Small intestine (tissue), 7 donors: ENCODE results near the gene GARS1. TPM values are rescaled to one million over a fixed set of nuclear protein-coding genes. Genes with fewer than 3 reads are reported as not detected.
"Not testable (repeated sequence)": the region's sequence is repeated elsewhere in the genome, so short reads cannot be mapped to it uniquely, and the experiment has no call there.

Experiments
- DNase-seq, 2 donors: peaks; one replicate each; pipeline versions ENCODE4 v3.0.0 to v3.0.0-alpha.2; 2013
- FAIRE-seq: peaks from 2 replicates; lab custom pipeline; 2012; peaks lifted over from hg19 to GRCh38; lab: Jason Lieb, UNC
- H3K27ac ChIP-seq, 3 donors: one replicate each; pipeline ENCODE4 v1.5.1; 2013; ENCODE audit warnings: low read length in 2 of 3, mild to moderate bottlenecking in 2 of 3, control low read depth in 1 of 3, inconsistent platforms in 1 of 3, low read depth in 1 of 3, moderate library complexity in 1 of 3
- H3K27me3 ChIP-seq, 3 donors: one replicate each; pipeline ENCODE4 v1.6.1; 2013; ENCODE audit warnings: low read length in 3 of 3, inconsistent platforms in 1 of 3; ENCODE audit not compliant: control insufficient read depth in 3 of 3, insufficient read depth in 3 of 3
- H3K36me3 ChIP-seq, 3 donors: one replicate each; pipeline ENCODE4 v1.6.1; 2013; ENCODE audit warnings: low read length in 3 of 3, inconsistent platforms in 1 of 3, low read depth in 1 of 3, mild to moderate bottlenecking in 1 of 3, moderate library complexity in 1 of 3; ENCODE audit not compliant: control insufficient read depth in 3 of 3, insufficient read depth in 2 of 3
- H3K4me1 ChIP-seq, 3 donors: one replicate each; pipeline ENCODE4 v1.6.1; 2013; ENCODE audit warnings: low read length in 2 of 3, inconsistent platforms in 1 of 3, low read depth in 1 of 3, mild to moderate bottlenecking in 1 of 3, moderate library complexity in 1 of 3; ENCODE audit not compliant: control insufficient read depth in 3 of 3, insufficient read depth in 2 of 3
- H3K4me3 ChIP-seq, 3 donors: one replicate each; pipeline ENCODE4 v1.5.1; 2013; ENCODE audit warnings: low read length in 3 of 3, control low read depth in 1 of 3, inconsistent platforms in 1 of 3, low read depth in 1 of 3, mild to moderate bottlenecking in 1 of 3, moderate library complexity in 1 of 3
- H3K9me3 ChIP-seq, 2 donors: one replicate each; pipeline ENCODE4 v1.6.1; 2013; ENCODE audit warnings: low read depth in 1 of 2, low read length in 1 of 2; ENCODE audit not compliant: control insufficient read depth in 2 of 2, insufficient read depth in 1 of 2
- WGBS, 3 donors: extraction: QIAGEN DNeasy Blood & Tissue Kit; methylation state at CpG; one replicate each; pipeline ENCODE4 v1.1.7; 2013; 5-methylcytosine and 5-hydroxymethylcytosine counted together
- polyA plus RNA-seq, 4 donors: library from polyadenylated mRNA; stranded (reverse) in 3 of 4; unstranded in 1 of 4; fragments of 200-250 nt in 3 of 4; fragments of 120-200 nt in 1 of 4; gene quantifications; one replicate each; pipeline versions ENCODE4 v1.2.1 to v1.2.3, GENCODE V29; 2013
- donor health status: healthy with polysubstance abuse.
- donor health status: control.
- donor health status: control.
- donor health status: Bipolar disorder and iron deficiency.
- donor health status: healthy.

The GARS1 gene
- polyA plus RNA-seq, 4 donors = 36.5 to 144 (median 65.1) TPM

GRCh38 chr7:30618961-30619360 lies 24.3 kb downstream of the GARS1 start:
- Histone ChIP-seq H3K4me3 (no peak overlapping the region), H3K36me3 (peaks cover 17 to 31% (median 29%) of the 10 kb centered on the region in 3 donors), H3K9me3 (no peaks in the 10 kb centered on the region), H3K27me3 (no peaks in the 10 kb centered on the region), H3K4me1 (no peaks in the 10 kb centered on the region), H3K27ac (no peak overlapping the region)
- no peak for FAIRE-seq
- 88 to 92% (median 90%) methylated on average over 1 of the region's 1 CpG for WGBS, 3 donors
- DNase-seq = no peak

GRCh38 chr7:30625283-30625682 lies 30.6 kb downstream of the GARS1 start:
- H3K9me3 ChIP-seq = no peaks in the 10 kb centered on the region
- no peak overlapping the region for H3K4me3 ChIP-seq
- H3K27ac ChIP-seq = no peak overlapping the region
- H3K4me1 ChIP-seq = no peaks in the 10 kb centered on the region
- H3K27me3 ChIP-seq = no peaks in the 10 kb centered on the region
- DNase-seq (no peak), FAIRE-seq (no peak)
- 84 to 90% (median 85%) methylated on average over 1 of the region's 1 CpG for WGBS, 3 donors
- H3K36me3 ChIP-seq = peaks cover 12 to 24% (median 15%) of the 10 kb centered on the region in 3 donors

GRCh38 chr7:30627026-30627425 lies 32.3 kb downstream of the GARS1 start:
- no peak overlapping the region for H3K4me3 ChIP-seq
- H3K4me1 ChIP-seq = no peaks in the 10 kb centered on the region
- DNase-seq = no peak
- FAIRE-seq = no peak
- peaks cover 14 to 28% (median 14%) of the 10 kb centered on the region in 3 donors for H3K36me3 ChIP-seq
- no peaks in the 10 kb centered on the region for H3K27me3 ChIP-seq
- no peak overlapping the region for H3K27ac ChIP-seq
- 92 to 93% (median 92%) methylated on average over 4 of the region's 4 CpGs for WGBS, 3 donors
- no peaks in the 10 kb centered on the region for H3K9me3 ChIP-seq

GRCh38 chr7:30630986-30631385 lies 36.3 kb downstream of the GARS1 start:
- Histone ChIP-seq H3K27ac (no peak overlapping the region), H3K9me3 (no peaks in the 10 kb centered on the region), H3K4me3 (no peak overlapping the region), H3K27me3 (no peaks in the 10 kb centered on the region), H3K4me1 (no peaks in the 10 kb centered on the region), H3K36me3 (peaks cover 19 to 41% (median 30%) of the 10 kb centered on the region in 3 donors)
- FAIRE-seq (no peak), DNase-seq (no peak)
- WGBS, 3 donors = 90 to 95% (median 94%) methylated on average over 4 of the region's 4 CpGs

- H3K4me1 ChIP-seq = no peaks in the 10 kb centered on the region
- DNase-seq (no peak), FAIRE-seq (no peak)
- H3K9me3 ChIP-seq = no peaks in the 10 kb centered on the region
- no peaks in the 10 kb centered on the region for H3K27me3 ChIP-seq
- H3K27ac ChIP-seq = no peak overlapping the region
- H3K36me3 ChIP-seq = peaks cover 16 to 29% (median 25%) of the 10 kb centered on the region in 3 donors
- no peak overlapping the region for H3K4me3 ChIP-seq
- WGBS, 3 donors = 83 to 88% (median 84%) methylated on average over 3 of the region's 3 CpGs
These were observed 38.5 kb downstream of the GARS1 start for GRCh38 chr7:30633223-30633622.

GRCh38 chr7:30634193-30634626 lies 39.5 kb downstream of the GARS1 start:
- Histone ChIP-seq H3K27ac (no peak overlapping the region), H3K36me3 (peaks cover 15 to 28% (median 24%) of the 10 kb centered on the region in 3 donors), H3K4me3 (no peak overlapping the region), H3K27me3 (no peaks in the 10 kb centered on the region), H3K9me3 (no peaks in the 10 kb centered on the region), H3K4me1 (no peaks in the 10 kb centered on the region)
- WGBS, 3 donors = 78 to 94% (median 90%) methylated on average over 1 of the region's 1 CpG
- FAIRE-seq (no peak), DNase-seq (no peak)

DNA sequence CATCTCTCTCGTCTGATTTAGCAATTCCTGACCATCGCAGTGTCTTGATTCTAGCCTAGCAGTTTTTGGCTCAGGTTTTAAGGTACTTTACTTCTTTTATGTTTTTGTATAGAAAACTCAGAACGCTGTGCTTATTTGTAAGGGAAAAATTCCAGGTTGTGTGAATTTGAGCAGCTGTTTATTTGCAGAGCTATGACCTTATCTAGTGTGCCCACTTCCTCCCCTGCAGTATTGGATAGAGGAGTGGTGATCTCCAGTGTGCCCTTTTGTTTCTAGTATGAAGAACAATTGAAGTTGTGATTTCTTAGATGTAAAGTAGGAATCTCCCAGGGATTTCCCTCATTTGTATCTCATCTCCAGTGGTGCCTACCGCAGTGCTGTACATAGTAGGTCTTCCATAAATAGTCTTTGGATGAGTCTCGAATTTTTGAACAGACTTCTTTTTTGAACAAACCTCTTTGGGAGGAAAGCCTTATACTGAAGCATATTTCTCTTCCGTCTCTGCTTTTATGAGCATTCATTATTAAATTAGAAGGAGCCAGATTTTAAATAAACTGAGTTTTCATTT lies 40.0 kb downstream of the GARS1 start:
- no peaks in the 10 kb centered on the region for H3K27me3 ChIP-seq
- DNase-seq = no peak
- 76 to 88% (median 85%) methylated on average over 6 of the region's 6 CpGs for WGBS, 3 donors
- H3K4me1 ChIP-seq = no peaks in the 10 kb centered on the region
- H3K4me3 ChIP-seq = no peak overlapping the region
- no peak for FAIRE-seq
- H3K9me3 ChIP-seq = no peaks in the 10 kb centered on the region
- H3K27ac ChIP-seq = no peak overlapping the region
- peaks cover 11 to 28% (median 24%) of the 10 kb centered on the region in 3 donors for H3K36me3 ChIP-seq

- FAIRE-seq = no peak
- H3K4me1 ChIP-seq = no peaks in the 10 kb centered on the region
- H3K36me3 ChIP-seq = peaks cover 11 to 25% (median 24%) of the 10 kb centered on the region in 3 donors
- no peak overlapping the region for H3K4me3 ChIP-seq
- WGBS, 3 donors = 92 to 97% (median 95%) methylated on average over 6 of the region's 6 CpGs
- no peak overlapping the region for H3K27ac ChIP-seq
- H3K27me3 ChIP-seq = no peaks in the 10 kb centered on the region
- DNase-seq = no peak
- no peaks in the 10 kb centered on the region for H3K9me3 ChIP-seq
These were observed 41.1 kb downstream of the GARS1 start for GRCh38 chr7:30635798-30636197.

- not testable (repeated sequence) for H3K27me3 ChIP-seq, H3K36me3 ChIP-seq, FAIRE-seq, H3K4me1 ChIP-seq, H3K4me3 ChIP-seq, H3K27ac ChIP-seq, DNase-seq, H3K9me3 ChIP-seq
- WGBS, 3 donors = 25 to 79% (median 71%) methylated on average over 9 to 15 of the region's 29 CpGs
These were observed 47.6 kb downstream of the GARS1 start for GRCh38 chr7:30642322-30642721.
